ENCODE data around the gene AADACL2.

GRCh38 chr3:151769175-151769574 is 35.4 kb downstream of the AADACL2 start:
- TF ChIP-seq EZH2 (IDR thresholded peaks at IDR 0.05; ENCODE audit: borderline replicate concordance, low read depth, low read length): no peak
- TF ChIP-seq EHMT2 (IDR thresholded peaks at IDR 0.05): no peak
